Trophoblast cell (in vitro differentiated cells and primary cell): ENCODE data around the gene ASAP2.

Experiments used
- DNase-seq, 2 donors: peaks; one replicate each; pipeline ENCODE4 v3.0.0-alpha.2; 2016
- H2AFZ ChIP-seq: 2 replicates; pipeline ENCODE4 v1.6.1; 2013; ENCODE audit warnings: low read length, moderate library complexity, mild to moderate bottlenecking; ENCODE audit not compliant: insufficient read depth, poor library complexity
- H2AK5ac ChIP-seq: 2 replicates; pipeline ENCODE4 v1.6.1; 2013; ENCODE audit warnings: mild to moderate bottlenecking, low read length
- H2BK120ac ChIP-seq: 2 replicates; pipeline ENCODE4 v1.6.1; 2013; ENCODE audit warnings: low read length, mild to moderate bottlenecking, moderate library complexity; ENCODE audit not compliant: insufficient read depth, poor library complexity
- H2BK12ac ChIP-seq: 2 replicates; pipeline ENCODE4 v1.6.1; 2013; ENCODE audit warnings: mild to moderate bottlenecking, low read length, moderate library complexity
- H2BK5ac ChIP-seq: 2 replicates; pipeline ENCODE4 v1.6.1; 2013; ENCODE audit warnings: low read length, low read depth, moderate library complexity, mild to moderate bottlenecking; ENCODE audit not compliant: poor library complexity
- H3K14ac ChIP-seq: 2 replicates; pipeline ENCODE4 v1.6.1; 2013; ENCODE audit warnings: mild to moderate bottlenecking, low read length
- H3K18ac ChIP-seq: 2 replicates; pipeline ENCODE4 v1.6.1; 2013; ENCODE audit warnings: mild to moderate bottlenecking, low read length
- H3K23ac ChIP-seq: 2 replicates; pipeline ENCODE4 v1.6.1; 2013; ENCODE audit warnings: low read length
- H3K27ac ChIP-seq: 2 replicates; pipeline ENCODE4 v1.5.1; 2013; ENCODE audit warnings: low read depth, mild to moderate bottlenecking, inconsistent platforms, low read length, moderate library complexity
- H3K27me3 ChIP-seq: 2 replicates; pipeline ENCODE4 v1.6.1; 2013; ENCODE audit warnings: inconsistent platforms, mild to moderate bottlenecking, low read length, moderate library complexity; ENCODE audit not compliant: insufficient read depth
- H3K36me3 ChIP-seq, 2 experiments: 1 replicate in 1 of 2; 2 replicates in 1 of 2; pipeline ENCODE4 v1.6.1; 2013; ENCODE audit warnings: low read length in 2 of 2, mild to moderate bottlenecking in 2 of 2, moderate library complexity in 1 of 2; ENCODE audit not compliant: insufficient read depth in 2 of 2, control insufficient read depth in 1 of 2
- H3K4ac ChIP-seq: 2 replicates; pipeline ENCODE4 v1.6.1; 2013; ENCODE audit warnings: low read depth, mild to moderate bottlenecking, low read length, moderate library complexity
- H3K4me1 ChIP-seq, 2 experiments: 1 replicate in 1 of 2; 2 replicates in 1 of 2; pipeline ENCODE4 v1.6.1; 2013; ENCODE audit warnings: low read length in 2 of 2, mild to moderate bottlenecking in 2 of 2, moderate library complexity in 1 of 2; ENCODE audit not compliant: insufficient read depth in 2 of 2, control insufficient read depth in 1 of 2
- H3K4me2 ChIP-seq: 2 replicates; pipeline ENCODE4 v1.6.1; 2013; ENCODE audit warnings: inconsistent platforms, mild to moderate bottlenecking, low read length, moderate library complexity
- H3K4me3 ChIP-seq: 2 replicates; pipeline ENCODE4 v1.5.1; 2013; ENCODE audit warnings: mild to moderate bottlenecking, low read depth, low read length, inconsistent platforms
- H3K79me1 ChIP-seq: one replicate; pipeline ENCODE4 v1.6.1; 2013; ENCODE audit warnings: low read length
- H3K79me2 ChIP-seq: 2 replicates; pipeline ENCODE4 v1.6.1; 2013; ENCODE audit warnings: low read length, mild to moderate bottlenecking; ENCODE audit not compliant: control insufficient read depth, insufficient read depth, poor library complexity
- H3K9ac ChIP-seq: 2 replicates; pipeline ENCODE4 v1.6.1; 2013; ENCODE audit warnings: mild to moderate bottlenecking, low read length
- H3K9me3 ChIP-seq: 2 replicates; pipeline ENCODE4 v1.6.1; 2013; ENCODE audit warnings: low read depth, mild to moderate bottlenecking, control low read depth, inconsistent platforms, low read length; ENCODE audit not compliant: insufficient read depth
- H4K12ac ChIP-seq: 2 replicates; pipeline ENCODE4 v1.6.1; 2013; ENCODE audit warnings: low read depth, mild to moderate bottlenecking, low read length, moderate library complexity
- H4K8ac ChIP-seq: 2 replicates; pipeline ENCODE4 v1.6.1; 2013; ENCODE audit warnings: low read depth, mild to moderate bottlenecking, low read length, moderate library complexity
- H4K91ac ChIP-seq: one replicate; pipeline ENCODE4 v1.6.1; 2013; ENCODE audit warnings: low read depth, mild to moderate bottlenecking, low read length, moderate library complexity
- WGBS: extraction: QIAGEN DNeasy Blood & Tissue Kit; methylation state at CpG from one replicate; pipeline ENCODE4 v1.1.7; 2013; ENCODE audit warnings: missing lambda C conversion rate; ENCODE audit not compliant: insufficient read length, insufficient coverage; ENCODE audit errors: extremely low coverage; 5-methylcytosine and 5-hydroxymethylcytosine counted together

Gene ASAP2

DNA sequence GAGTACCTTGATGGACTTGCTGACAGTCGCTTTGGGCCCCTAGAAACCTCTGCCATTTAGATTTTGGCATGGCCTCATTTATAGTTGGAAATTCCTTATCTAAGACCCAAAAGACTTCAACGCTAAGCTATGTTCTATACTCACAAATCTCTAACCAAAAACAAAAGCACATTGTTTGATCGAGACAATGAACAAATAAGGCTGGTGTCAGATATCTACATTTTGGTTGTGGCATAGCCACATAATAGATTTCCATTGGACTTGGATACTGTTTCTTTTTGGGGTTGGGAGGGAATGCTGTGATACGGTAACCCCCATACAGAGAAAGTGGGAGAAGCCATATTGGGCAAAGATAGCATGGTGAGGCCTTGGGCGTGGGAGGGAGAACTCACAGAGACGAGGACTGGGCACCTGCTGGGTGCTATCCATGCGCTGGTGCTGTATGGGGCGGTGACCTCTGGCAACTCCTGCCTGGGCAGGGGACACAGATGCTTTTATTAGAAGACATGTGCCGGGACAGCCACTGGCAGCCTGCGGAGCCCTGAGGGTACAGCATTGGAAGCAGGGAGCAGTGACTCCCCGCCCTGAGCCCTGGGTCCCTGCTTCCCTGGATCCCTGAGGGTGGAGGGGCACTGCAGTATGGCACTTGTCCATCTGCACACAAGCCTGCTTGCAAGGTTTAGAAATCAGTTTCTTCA is 97.1 kb downstream of the ASAP2 start:
- no peak overlapping the region for H3K4me2 ChIP-seq
- peak overlapping the region; percentile 59 for H2AFZ ChIP-seq
- no peak overlapping the region for H4K91ac ChIP-seq
- no peak overlapping the region for H2BK120ac ChIP-seq
- H2AK5ac ChIP-seq = no peak overlapping the region
- no peak overlapping the region for H3K23ac ChIP-seq
- H3K14ac ChIP-seq = no peak overlapping the region
- H2BK12ac ChIP-seq = no peak overlapping the region
- H3K79me2 ChIP-seq = no peaks in the 10 kb centered on the region
- no peak overlapping the region for H4K8ac ChIP-seq
- H3K27ac ChIP-seq = no peak overlapping the region
- peaks cover 2% of the 10 kb centered on the region in 2 experiments for H3K36me3 ChIP-seq
- H3K4ac ChIP-seq = no peak overlapping the region
- H3K79me1 ChIP-seq = peaks cover 5% of the 10 kb centered on the region
- peak overlapping the region; percentile 13 for H3K4me3 ChIP-seq
- H3K9me3 ChIP-seq = peaks cover 3% of the 10 kb centered on the region
- no peak for DNase-seq
- H4K12ac ChIP-seq = no peak overlapping the region
- H3K18ac ChIP-seq = no peak overlapping the region
- H3K4me1 ChIP-seq = peaks cover 20 to 29% of the 10 kb centered on the region in 2 experiments
- H2BK5ac ChIP-seq = no peak overlapping the region
- no peak overlapping the region for H3K9ac ChIP-seq
- no peaks in the 10 kb centered on the region for H3K27me3 ChIP-seq
- WGBS = no CpG with 5 or more reads among the region's 11 CpGs

DNA sequence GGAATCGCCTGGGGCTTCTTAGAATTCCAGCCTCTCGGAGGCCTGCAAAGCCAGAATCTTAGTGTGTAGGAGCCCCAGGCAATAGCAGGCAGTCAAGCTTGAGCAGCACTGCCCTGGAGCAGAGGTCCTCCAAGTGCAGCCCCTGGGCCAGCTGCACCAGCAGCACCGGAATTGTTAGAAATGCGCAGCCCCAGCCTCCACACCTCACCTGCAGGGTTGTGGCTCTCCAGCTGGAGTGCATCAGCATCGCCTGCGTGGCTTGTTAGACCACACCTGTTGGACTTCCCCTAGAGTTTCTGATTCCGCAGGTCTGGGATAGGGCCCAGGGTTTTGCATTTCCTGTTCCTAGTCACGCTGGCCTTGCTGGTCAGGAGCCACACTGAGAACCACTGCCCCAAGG is 100.3 kb downstream of the ASAP2 start:
- no CpG with 5 or more reads among the region's 8 CpGs for WGBS
- Histone ChIP-seq H4K91ac (no peak overlapping the region), H4K8ac (no peak overlapping the region), H4K12ac (no peak overlapping the region), H2BK12ac (no peak overlapping the region), H3K9me3 (peaks cover 3% of the 10 kb centered on the region), H3K79me1 (no peaks in the 10 kb centered on the region), H3K18ac (no peak overlapping the region), H3K27ac (no peak overlapping the region), H3K4me3 (no peak overlapping the region), H3K36me3 (no peaks in the 10 kb centered on the region), H2AK5ac (no peak overlapping the region), H2BK120ac (no peak overlapping the region), H2BK5ac (no peak overlapping the region), H3K4me1 (peaks cover 10 to 17% of the 10 kb centered on the region in 2 experiments), H3K79me2 (no peaks in the 10 kb centered on the region), H3K23ac (no peak overlapping the region), H3K9ac (no peak overlapping the region), H3K4ac (no peak overlapping the region), H3K27me3 (no peaks in the 10 kb centered on the region), H2AFZ (no peak overlapping the region), H3K14ac (no peak overlapping the region), H3K4me2 (no peak overlapping the region)
- peak; percentile 99 for DNase-seq

DNA sequence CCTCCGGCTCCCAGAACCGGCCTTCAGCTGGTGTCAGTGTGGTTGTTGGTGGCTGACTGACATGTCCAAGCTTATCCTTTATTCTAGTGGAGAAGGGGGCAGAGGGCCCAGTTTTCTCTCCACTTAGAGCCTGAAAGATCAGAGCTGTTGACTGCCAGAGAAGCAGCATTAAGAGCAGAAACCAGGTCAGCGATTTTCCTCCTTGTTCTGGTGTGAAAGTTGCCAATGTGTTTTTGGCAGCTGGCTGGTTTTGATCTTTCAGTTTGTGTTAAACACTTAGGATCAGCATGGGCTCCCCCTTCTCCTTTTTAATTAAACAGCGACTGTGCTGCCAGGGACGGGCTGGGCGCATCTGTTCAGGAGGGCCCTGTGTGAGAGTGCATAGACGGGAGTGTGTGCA is 100.9 kb downstream of the ASAP2 start:
- no peak overlapping the region for H3K4me3 ChIP-seq
- no peak overlapping the region for H3K27ac ChIP-seq
- no peak overlapping the region for H2AK5ac ChIP-seq
- H3K36me3 ChIP-seq = no peaks in the 10 kb centered on the region
- WGBS = no CpG with 5 or more reads among the region's 7 CpGs
- H3K18ac ChIP-seq = no peak overlapping the region
- no peak overlapping the region for H2BK12ac ChIP-seq
- no peak overlapping the region for H4K91ac ChIP-seq
- no peaks in the 10 kb centered on the region for H3K79me2 ChIP-seq
- H2BK120ac ChIP-seq = no peak overlapping the region
- H4K12ac ChIP-seq = no peak overlapping the region
- H3K27me3 ChIP-seq = no peaks in the 10 kb centered on the region
- peaks cover 3% of the 10 kb centered on the region for H3K9me3 ChIP-seq
- H2BK5ac ChIP-seq = no peak overlapping the region
- no peak overlapping the region for H4K8ac ChIP-seq
- H3K4ac ChIP-seq = no peak overlapping the region
- peaks cover 10 to 17% of the 10 kb centered on the region in 2 experiments for H3K4me1 ChIP-seq
- H3K9ac ChIP-seq = no peak overlapping the region
- no peaks in the 10 kb centered on the region for H3K79me1 ChIP-seq
- DNase-seq = no peak
- no peak overlapping the region for H3K14ac ChIP-seq
- H2AFZ ChIP-seq = no peak overlapping the region
- H3K4me2 ChIP-seq = no peak overlapping the region
- H3K23ac ChIP-seq = no peak overlapping the region

DNA sequence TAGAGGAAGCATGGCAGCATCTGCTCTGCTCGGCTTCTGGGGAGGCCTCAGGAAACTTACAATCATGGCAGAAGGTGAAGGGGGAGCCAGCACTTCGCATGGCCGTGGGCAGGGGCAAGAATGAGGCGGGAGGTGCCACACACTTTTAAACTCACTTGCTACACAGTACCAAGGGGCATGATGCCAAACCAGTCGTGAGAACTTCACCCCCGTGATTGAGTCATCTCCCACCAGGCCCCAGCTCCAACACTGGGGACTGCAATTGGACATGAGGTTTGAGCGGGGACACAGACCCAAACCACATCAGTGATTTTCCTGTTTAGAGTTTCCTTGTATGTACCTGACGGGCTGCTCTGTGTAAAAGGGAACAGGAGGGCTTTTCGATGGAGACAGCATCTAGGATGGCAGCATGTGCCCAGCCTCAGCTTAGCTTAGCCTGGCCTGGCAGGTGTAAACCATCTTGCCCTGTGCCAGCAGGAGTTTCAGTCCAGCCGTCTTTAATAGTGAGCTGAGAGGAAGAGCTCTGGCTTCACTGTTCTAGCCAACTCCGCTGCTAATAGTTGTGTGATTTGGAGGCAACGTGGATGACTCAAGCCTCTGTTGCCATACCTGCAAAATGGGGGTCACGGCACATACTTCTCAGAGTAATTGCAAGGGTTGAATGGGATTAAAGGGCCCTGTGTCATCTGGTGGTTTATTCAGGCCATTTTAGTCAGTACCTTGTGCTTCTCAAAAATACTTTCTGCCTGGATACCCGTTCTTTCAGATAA is 101.8 kb downstream of the ASAP2 start:
- WGBS = no CpG with 5 or more reads among the region's 14 CpGs
- Histone ChIP-seq H3K79me2 (no peaks in the 10 kb centered on the region), H2BK12ac (no peak overlapping the region), H3K4ac (no peak overlapping the region), H3K36me3 (no peaks in the 10 kb centered on the region), H3K79me1 (no peaks in the 10 kb centered on the region), H3K27ac (no peak overlapping the region), H3K23ac (no peak overlapping the region), H3K4me2 (no peak overlapping the region), H2AK5ac (no peak overlapping the region), H3K4me3 (no peak overlapping the region), H4K12ac (no peak overlapping the region), H4K91ac (no peak overlapping the region), H3K27me3 (no peaks in the 10 kb centered on the region), H2BK5ac (no peak overlapping the region), H2AFZ (no peak overlapping the region), H3K9me3 (peaks cover 3% of the 10 kb centered on the region), H3K9ac (no peak overlapping the region), H3K14ac (no peak overlapping the region), H3K4me1 (peaks cover 10 to 17% of the 10 kb centered on the region in 2 experiments), H4K8ac (no peak overlapping the region), H3K18ac (no peak overlapping the region), H2BK120ac (no peak overlapping the region)
- no peak for DNase-seq
